CD14-positive monocyte (primary cell): ENCODE measurements around the gene FAM89A. TPM values are rescaled to one million over a fixed set of nuclear protein-coding genes. Genes with fewer than 3 reads are reported as not detected.

Experiments used
- DNase-seq, 3 donors: peaks; one replicate each; pipeline ENCODE4 v3.0.0-alpha.2; 2011 to 2022
- H2AFZ ChIP-seq: 2 replicates; pipeline ENCODE4 v1.6.0; 2012; ENCODE audit warnings: mild to moderate bottlenecking, low read depth, low read length, inconsistent platforms; ENCODE audit not compliant: insufficient read depth, poor library complexity, severe bottlenecking
- H3K27ac ChIP-seq, 2 donors: 1 replicate in 1 of 2; 2 replicates in 1 of 2; pipeline ENCODE4 v1.5.1; 2012 to 2013; ENCODE audit warnings: low read length in 2 of 2, control low read depth in 1 of 2, inconsistent platforms in 1 of 2, low read depth in 1 of 2, mild to moderate bottlenecking in 1 of 2
- H3K27me3 ChIP-seq, 2 donors: one replicate each; pipeline versions ENCODE4 v1.6.0 to v1.6.1; 2011 to 2013; ENCODE audit warnings: low read length in 2 of 2; ENCODE audit not compliant: control insufficient read depth in 2 of 2, insufficient read depth in 2 of 2
- H3K36me3 ChIP-seq, 2 donors: replicated peaks in 1 of 2; 1 replicate in 1 of 2; 2 replicates in 1 of 2; pipeline versions ENCODE4 v1.5.1 to v1.6.1; 2012 to 2013; ENCODE audit warnings: low read length in 2 of 2, control low read depth in 1 of 2, inconsistent platforms in 1 of 2, mild to moderate bottlenecking in 1 of 2; ENCODE audit not compliant: insufficient read depth in 2 of 2, control insufficient read depth in 1 of 2
- H3K4me1 ChIP-seq, 2 donors: 1 replicate in 1 of 2; 2 replicates in 1 of 2; pipeline versions ENCODE4 v1.5.1 to v1.6.1; 2012 to 2013; ENCODE audit warnings: low read length in 2 of 2, control low read depth in 1 of 2, inconsistent platforms in 1 of 2, mild to moderate bottlenecking in 1 of 2, moderate library complexity in 1 of 2; ENCODE audit not compliant: insufficient read depth in 2 of 2, control insufficient read depth in 1 of 2
- H3K4me2 ChIP-seq: replicated peaks from 2 replicates; pipeline ENCODE3; 2012; ENCODE audit warnings: low read length, moderate library complexity, mild to moderate bottlenecking; ENCODE audit not compliant: poor library complexity, severe bottlenecking; ENCODE audit errors: extremely low read depth
- H3K4me3 ChIP-seq, 3 experiments: fragments of 200-600 bp in 1 of 3; sonication (generic) in 1 of 3; replicated peaks in 1 of 3; 1 replicate in 2 of 3; 2 replicates in 1 of 3; pipeline ENCODE4 v1.5.1; 2011 to 2013; ENCODE audit warnings: low read length in 3 of 3, mild to moderate bottlenecking in 3 of 3, control low read depth in 2 of 3, low read depth in 2 of 3, inconsistent platforms in 1 of 3, moderate library complexity in 1 of 3
- H3K79me2 ChIP-seq: 2 replicates; pipeline ENCODE4 v1.6.0; 2012; ENCODE audit warnings: mild to moderate bottlenecking, control low read depth, inconsistent platforms, low read length, moderate library complexity; ENCODE audit not compliant: insufficient read depth
- H3K9ac ChIP-seq: 2 replicates; pipeline ENCODE4 v1.6.0; 2017; ENCODE audit warnings: low read length, mild to moderate bottlenecking; ENCODE audit not compliant: insufficient read depth, poor library complexity, severe bottlenecking
- H3K9me3 ChIP-seq, 2 donors: replicated peaks in 1 of 2; 1 replicate in 1 of 2; 2 replicates in 1 of 2; pipeline versions ENCODE4 v1.5.1 to v1.6.1; 2012 to 2013; ENCODE audit warnings: low read length in 2 of 2, control low read depth in 1 of 2; ENCODE audit not compliant: control insufficient read depth in 1 of 2, insufficient read depth in 1 of 2
- H4K20me1 ChIP-seq: 2 replicates; pipeline ENCODE4 v1.6.0; 2012; ENCODE audit warnings: mild to moderate bottlenecking, low read length, control low read depth, moderate library complexity; ENCODE audit not compliant: insufficient read depth
- H3K27ac Mint-ChIP-seq, 7 donors: one replicate each; pipeline ENCODE4 v1.8.0; 2020; ENCODE audit warnings: mild to moderate bottlenecking in 7 of 7, mixed read lengths in 7 of 7, moderate library complexity in 6 of 7, inconsistent platforms in 2 of 7
- H3K27me3 Mint-ChIP-seq, 3 donors: one replicate each; pipeline ENCODE4 v1.8.0; 2021 to 2022; ENCODE audit warnings: low read depth in 3 of 3, mild to moderate bottlenecking in 3 of 3, mixed read lengths in 3 of 3, moderate library complexity in 3 of 3, inconsistent platforms in 1 of 3
- H3K36me3 Mint-ChIP-seq, 2 donors: one replicate each; pipeline ENCODE4 v1.8.0; 2020; ENCODE audit warnings: mixed read lengths in 2 of 2, inconsistent platforms in 1 of 2, mild to moderate bottlenecking in 1 of 2
- H3K4me1 Mint-ChIP-seq: one replicate; pipeline ENCODE4 v1.8.0; 2020; ENCODE audit warnings: mild to moderate bottlenecking, mixed read lengths
- H3K4me3 Mint-ChIP-seq, 2 donors: one replicate each; pipeline ENCODE4 v1.8.0; 2020; ENCODE audit warnings: mild to moderate bottlenecking in 2 of 2, mixed read lengths in 2 of 2, moderate library complexity in 1 of 2
- H3K9me3 Mint-ChIP-seq, 7 donors: one replicate each; pipeline ENCODE4 v1.8.0; 2020 to 2022; ENCODE audit warnings: mixed read lengths in 7 of 7, mild to moderate bottlenecking in 6 of 7, moderate library complexity in 6 of 7, inconsistent platforms in 2 of 7
- CTCF ChIP-seq: fragments of 200-600 bp; IDR thresholded peaks from one replicate; pipeline ENCODE4 v1.8.0; 2022; ENCODE audit warnings: antibody characterized with exemption, mild to moderate bottlenecking
- WGBS: methylation state at CpG from one replicate; pipeline ENCODE4 v1.1.5; 2013; ENCODE audit warnings: missing lambda C conversion rate; ENCODE audit not compliant: insufficient coverage; 5-methylcytosine and 5-hydroxymethylcytosine counted together
- intact Hi-C, 2 donors: fragments of 100-400 bp; cut with micrococcal nuclease; formaldehyde crosslinking; loops; one replicate each; pipeline versions ENCODE4 v1.15.0 to v1.15.1; 2023
- polyA plus RNA-seq, 3 donors: library from polyadenylated mRNA; depleted of rRNA in 1 of 3; unstranded in 2 of 3; stranded (reverse) in 1 of 3; fragments of 300-500 nt in 2 of 3; fragments of >200 nt in 1 of 3; fragmentation: Illumina TruSeq in 2 of 3; gene quantifications; 1 replicate in 2 of 3; 2 replicates in 1 of 3; pipeline ENCODE4 v1.2.3, GENCODE V29; 2012 to 2021

The FAM89A gene
- polyA plus RNA-seq, 3 donors, result 2.0 to 11.7 (median 4.4) TPM

GRCh38 chr1:231073331-231073730, 33.3 kb upstream of the FAM89A start:
- TF ChIP-seq CTCF, result no peak
- H3K36me3 Mint-ChIP-seq, result no peaks in the 10 kb centered on the region
- Histone ChIP-seq H3K9me3 (no peaks in the 10 kb centered on the region), H3K4me2 (no peak overlapping the region), H3K27ac (no peak overlapping the region), H4K20me1 (no peaks in the 10 kb centered on the region), H3K27me3 (no peaks in the 10 kb centered on the region), H2AFZ (no peak overlapping the region), H3K79me2 (no peaks in the 10 kb centered on the region), H3K4me1 (no peaks in the 10 kb centered on the region), H3K4me3 (no peak overlapping the region), H3K36me3 (no peaks in the 10 kb centered on the region), H3K9ac (no peak overlapping the region)
- H3K4me3 Mint-ChIP-seq, result no peak overlapping the region
- intact Hi-C loops, result no loop called here
- no CpG with 5 or more reads among the region's 3 CpGs for WGBS
- H3K27ac Mint-ChIP-seq, result no peak overlapping the region
- peaks cover 3 to 6% (median 4%) of the 10 kb centered on the region in 3 donors for H3K27me3 Mint-ChIP-seq
- DNase-seq, result no peak
- peaks cover 0 to 2% (median 0%) of the 10 kb centered on the region in 7 donors for H3K9me3 Mint-ChIP-seq
- peaks cover 4% of the 10 kb centered on the region for H3K4me1 Mint-ChIP-seq

GRCh38 chr1:231072502-231073094, 32.5 kb upstream of the FAM89A start:
- no peak overlapping the region for H3K4me3 Mint-ChIP-seq
- no peak overlapping the region for H3K27ac Mint-ChIP-seq
- H3K4me1 ChIP-seq, result no peaks in the 10 kb centered on the region
- H3K36me3 ChIP-seq, result no peaks in the 10 kb centered on the region
- H3K79me2 ChIP-seq, result no peaks in the 10 kb centered on the region
- no peak for TF ChIP-seq CTCF
- H2AFZ ChIP-seq, result no peak overlapping the region
- H3K27me3 ChIP-seq, result no peaks in the 10 kb centered on the region
- H4K20me1 ChIP-seq, result no peaks in the 10 kb centered on the region
- H3K9me3 Mint-ChIP-seq, result peaks cover 0 to 4% (median 0%) of the 10 kb centered on the region in 7 donors
- no peaks in the 10 kb centered on the region for H3K9me3 ChIP-seq
- WGBS, result no CpG with 5 or more reads among the region's 3 CpGs
- H3K36me3 Mint-ChIP-seq, result no peaks in the 10 kb centered on the region
- no peak for DNase-seq
- peaks cover 3 to 6% (median 4%) of the 10 kb centered on the region in 3 donors for H3K27me3 Mint-ChIP-seq
- intact Hi-C loops, result no loop called here
- H3K4me3 ChIP-seq, result no peak overlapping the region
- peaks cover 4% of the 10 kb centered on the region for H3K4me1 Mint-ChIP-seq
- H3K27ac ChIP-seq, result no peak overlapping the region
- H3K9ac ChIP-seq, result no peak overlapping the region
- H3K4me2 ChIP-seq, result no peak overlapping the region
